ENCODE measurements around the gene COPZ2. TPM values are rescaled to one million over a fixed set of nuclear protein-coding genes. Genes with fewer than 3 reads are reported as not detected.
A peak's percentile ranks its signal among the peaks of the same experiment; 100 is the strongest.

Gene COPZ2
- total and polyA plus RNA-seq, 9 of the 15 experiments (the other 6 are each of a cell fraction or from before 2014, with no cell fraction given), result 0.22 to 0.49 TPM; not detected in 7

DNA sequence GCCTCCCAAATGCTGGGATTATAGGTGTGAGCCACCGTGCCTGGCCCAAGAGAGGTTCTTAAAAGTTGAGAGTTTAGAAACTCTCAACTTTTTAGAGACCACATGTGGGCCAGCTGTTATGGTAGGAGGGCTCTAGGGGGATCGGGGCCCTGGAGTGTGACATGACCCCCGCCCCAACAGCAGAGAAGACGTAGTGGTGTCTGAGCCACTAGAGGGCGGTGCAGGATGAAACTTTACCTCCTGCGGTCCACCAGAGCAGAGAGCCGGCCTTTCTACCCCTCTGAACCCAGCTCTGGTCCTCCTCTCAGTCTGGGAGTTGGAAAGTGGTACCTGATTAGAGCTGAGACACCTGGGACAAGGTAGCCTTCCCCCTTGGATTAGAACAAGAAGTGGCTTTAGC is 59.3 kb downstream of the COPZ2 start (continued):
- TF ChIP-seq CTCFL (IDR thresholded peaks at IDR 0.05; ENCODE audit: borderline replicate concordance, insufficient read depth, low read depth, low read length, poor library complexity, severe bottlenecking) (peak; percentile 59), RB1 (IDR thresholded peaks at IDR 0.05; ENCODE audit: low read depth) (peak; percentile 29; the same call in 1 of the 2 replicates), DEAF1 (CRISPR knock-in tag; IDR thresholded peaks at IDR 0.05) (peak; percentile 63; the same call in 1 of the 2 replicates), HCFC1 (IDR thresholded peaks at IDR 0.05; ENCODE audit: low read depth, low read length) (no peak), POLR2G (IDR thresholded peaks at IDR 0.05; ENCODE audit: low read depth, low read length) (no peak)
- TF ChIP-seq, protein P1, sequence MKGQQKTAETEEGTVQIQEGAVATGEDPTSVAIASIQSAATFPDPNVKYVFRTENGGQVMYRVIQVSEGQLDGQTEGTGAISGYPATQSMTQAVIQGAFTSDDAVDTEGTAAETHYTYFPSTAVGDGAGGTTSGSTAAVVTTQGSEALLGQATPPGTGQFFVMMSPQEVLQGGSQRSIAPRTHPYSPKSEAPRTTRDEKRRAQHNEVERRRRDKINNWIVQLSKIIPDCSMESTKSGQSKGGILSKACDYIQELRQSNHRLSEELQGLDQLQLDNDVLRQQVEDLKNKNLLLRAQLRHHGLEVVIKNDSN (CRISPR knock-in tag; IDR thresholded peaks at IDR 0.05), result no peak
- TF ChIP-seq, protein P2, sequence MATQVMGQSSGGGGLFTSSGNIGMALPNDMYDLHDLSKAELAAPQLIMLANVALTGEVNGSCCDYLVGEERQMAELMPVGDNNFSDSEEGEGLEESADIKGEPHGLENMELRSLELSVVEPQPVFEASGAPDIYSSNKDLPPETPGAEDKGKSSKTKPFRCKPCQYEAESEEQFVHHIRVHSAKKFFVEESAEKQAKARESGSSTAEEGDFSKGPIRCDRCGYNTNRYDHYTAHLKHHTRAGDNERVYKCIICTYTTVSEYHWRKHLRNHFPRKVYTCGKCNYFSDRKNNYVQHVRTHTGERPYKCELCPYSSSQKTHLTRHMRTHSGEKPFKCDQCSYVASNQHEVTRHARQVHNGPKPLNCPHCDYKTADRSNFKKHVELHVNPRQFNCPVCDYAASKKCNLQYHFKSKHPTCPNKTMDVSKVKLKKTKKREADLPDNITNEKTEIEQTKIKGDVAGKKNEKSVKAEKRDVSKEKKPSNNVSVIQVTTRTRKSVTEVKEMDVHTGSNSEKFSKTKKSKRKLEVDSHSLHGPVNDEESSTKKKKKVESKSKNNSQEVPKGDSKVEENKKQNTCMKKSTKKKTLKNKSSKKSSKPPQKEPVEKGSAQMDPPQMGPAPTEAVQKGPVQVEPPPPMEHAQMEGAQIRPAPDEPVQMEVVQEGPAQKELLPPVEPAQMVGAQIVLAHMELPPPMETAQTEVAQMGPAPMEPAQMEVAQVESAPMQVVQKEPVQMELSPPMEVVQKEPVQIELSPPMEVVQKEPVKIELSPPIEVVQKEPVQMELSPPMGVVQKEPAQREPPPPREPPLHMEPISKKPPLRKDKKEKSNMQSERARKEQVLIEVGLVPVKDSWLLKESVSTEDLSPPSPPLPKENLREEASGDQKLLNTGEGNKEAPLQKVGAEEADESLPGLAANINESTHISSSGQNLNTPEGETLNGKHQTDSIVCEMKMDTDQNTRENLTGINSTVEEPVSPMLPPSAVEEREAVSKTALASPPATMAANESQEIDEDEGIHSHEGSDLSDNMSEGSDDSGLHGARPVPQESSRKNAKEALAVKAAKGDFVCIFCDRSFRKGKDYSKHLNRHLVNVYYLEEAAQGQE (IDR thresholded peaks at IDR 0.05; ENCODE audit: borderline replicate concordance), result peak; percentile 70
- TF ChIP-seq, protein P2 (CRISPR knock-in tag; IDR thresholded peaks at IDR 0.05; ENCODE audit: low read depth), result no peak
- TF ChIP-seq, protein P3, sequence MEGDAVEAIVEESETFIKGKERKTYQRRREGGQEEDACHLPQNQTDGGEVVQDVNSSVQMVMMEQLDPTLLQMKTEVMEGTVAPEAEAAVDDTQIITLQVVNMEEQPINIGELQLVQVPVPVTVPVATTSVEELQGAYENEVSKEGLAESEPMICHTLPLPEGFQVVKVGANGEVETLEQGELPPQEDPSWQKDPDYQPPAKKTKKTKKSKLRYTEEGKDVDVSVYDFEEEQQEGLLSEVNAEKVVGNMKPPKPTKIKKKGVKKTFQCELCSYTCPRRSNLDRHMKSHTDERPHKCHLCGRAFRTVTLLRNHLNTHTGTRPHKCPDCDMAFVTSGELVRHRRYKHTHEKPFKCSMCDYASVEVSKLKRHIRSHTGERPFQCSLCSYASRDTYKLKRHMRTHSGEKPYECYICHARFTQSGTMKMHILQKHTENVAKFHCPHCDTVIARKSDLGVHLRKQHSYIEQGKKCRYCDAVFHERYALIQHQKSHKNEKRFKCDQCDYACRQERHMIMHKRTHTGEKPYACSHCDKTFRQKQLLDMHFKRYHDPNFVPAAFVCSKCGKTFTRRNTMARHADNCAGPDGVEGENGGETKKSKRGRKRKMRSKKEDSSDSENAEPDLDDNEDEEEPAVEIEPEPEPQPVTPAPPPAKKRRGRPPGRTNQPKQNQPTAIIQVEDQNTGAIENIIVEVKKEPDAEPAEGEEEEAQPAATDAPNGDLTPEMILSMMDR (IDR thresholded peaks at IDR 0.05 in 2 of 3, conservative IDR thresholded peaks at IDR 0.05 in 1 of 3; ENCODE audit: insufficient read depth in 2 of 3, low read depth in 1 of 3, low read length in 3 of 3), result peak; percentile 72 to 79 (median 78)

All from K562 (cell line).